ENCODE data around the gene TMPRSS11D. TPM values are rescaled to one million over a fixed set of nuclear protein-coding genes. Genes with fewer than 3 reads are reported as not detected.

The TMPRSS11D gene
- total and polyA plus RNA-seq, 2 of the 4 experiments (the other 2 are of a cell fraction) = not detected

GRCh38 chr4:67910585-67910905, 26.7 kb upstream of the TMPRSS11D start:
- POLR2A ChIA-PET (ENCODE audit: unreplicated experiment) = no interaction called here
- dilution Hi-C loops (cut with HindIII; ENCODE audit: low sequenced_read_pairs, unreplicated experiment) = no loop called here

More at GRCh38 chr4:67910585-67910905, 26.7 kb upstream of the TMPRSS11D start:
- Histone ChIP-seq H3K9me3 (ENCODE audit: control insufficient read depth, insufficient read depth, low read length) (no peaks in the 10 kb centered on the region), H3K4ac (ENCODE audit: low read depth, low read length) (no peak overlapping the region), H2AK9ac (replicated peaks; ENCODE audit: low read depth, low read length, poor library complexity) (no peak overlapping the region), H2BK20ac (ENCODE audit: low read depth, low read length) (no peak overlapping the region), H3K4me3 (ENCODE audit: insufficient read depth, low read depth, low read length) (no peak overlapping the region), H3K79me1 (ENCODE audit: low read depth in 1 of 2, low read length in 2 of 2) (no peaks in the 10 kb centered on the region), H2AK5ac (ENCODE audit: low read depth, low read length) (no peak overlapping the region), H3K4me1 (ENCODE audit: control insufficient read depth, insufficient read depth, low read length) (no peaks in the 10 kb centered on the region), H4K5ac (ENCODE audit: low read depth, low read length) (no peak overlapping the region), H3K18ac (ENCODE audit: low read depth, low read length) (no peak overlapping the region), H3K27me3 (ENCODE audit: control insufficient read depth, insufficient read depth, low read length) (no peaks in the 10 kb centered on the region), H3K23ac (ENCODE audit: low read depth, low read length) (no peak overlapping the region), H3K56ac (ENCODE audit: extremely low read depth, insufficient read depth, low read length) (no peak overlapping the region), H2BK120ac (ENCODE audit: low read depth, low read length) (no peak overlapping the region), H4K91ac (ENCODE audit: insufficient read depth, low read depth, low read length) (no peak overlapping the region), H3K27ac (ENCODE audit: insufficient read depth, low read length) (no peak overlapping the region), H3K9me1 (ENCODE audit: insufficient read depth, low read length) (no peaks in the 10 kb centered on the region), H3K14ac (replicated peaks; ENCODE audit: low read depth, low read length) (no peak overlapping the region), H4K8ac (ENCODE audit: low read depth in 2 of 2, low read length in 2 of 2) (no peak overlapping the region), H2BK15ac (ENCODE audit: low read depth, low read length) (no peak overlapping the region), H4K20me1 (ENCODE audit: insufficient read depth, low read length) (no peaks in the 10 kb centered on the region), H3K9ac (ENCODE audit: low read depth, low read length) (no peak overlapping the region), H3K36me3 (ENCODE audit: control insufficient read depth, insufficient read depth, low read length) (no peaks in the 10 kb centered on the region), H2AFZ (replicated peaks; ENCODE audit: low read length, poor library complexity) (no peak overlapping the region), H2BK5ac (ENCODE audit: low read depth, low read length, poor library complexity, severe bottlenecking) (no peak overlapping the region), H3K4me2 (ENCODE audit: low read depth, low read length) (no peak overlapping the region)
- no peak for TF ChIP-seq RAD21 (IDR thresholded peaks at IDR 0.05; ENCODE audit: low read length)
- TF ChIP-seq SMC3 (IDR thresholded peaks at IDR 0.05; ENCODE audit: low read depth, low read length) = no peak
- no peak for TF ChIP-seq MAFK (IDR thresholded peaks at IDR 0.05; ENCODE audit: low read depth, low read length)
- no peak for TF ChIP-seq POLR2A (IDR thresholded peaks at IDR 0.05; ENCODE audit: low read depth, low read length)
- TF ChIP-seq MAZ (IDR thresholded peaks at IDR 0.05; ENCODE audit: borderline replicate concordance, low read depth, low read length) = no peak
- TF ChIP-seq, protein P1, sequence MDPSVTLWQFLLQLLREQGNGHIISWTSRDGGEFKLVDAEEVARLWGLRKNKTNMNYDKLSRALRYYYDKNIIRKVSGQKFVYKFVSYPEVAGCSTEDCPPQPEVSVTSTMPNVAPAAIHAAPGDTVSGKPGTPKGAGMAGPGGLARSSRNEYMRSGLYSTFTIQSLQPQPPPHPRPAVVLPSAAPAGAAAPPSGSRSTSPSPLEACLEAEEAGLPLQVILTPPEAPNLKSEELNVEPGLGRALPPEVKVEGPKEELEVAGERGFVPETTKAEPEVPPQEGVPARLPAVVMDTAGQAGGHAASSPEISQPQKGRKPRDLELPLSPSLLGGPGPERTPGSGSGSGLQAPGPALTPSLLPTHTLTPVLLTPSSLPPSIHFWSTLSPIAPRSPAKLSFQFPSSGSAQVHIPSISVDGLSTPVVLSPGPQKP (IDR thresholded peaks at IDR 0.05; ENCODE audit: borderline replicate concordance, low read depth, low read length) = no peak
- TF ChIP-seq, protein P2, sequence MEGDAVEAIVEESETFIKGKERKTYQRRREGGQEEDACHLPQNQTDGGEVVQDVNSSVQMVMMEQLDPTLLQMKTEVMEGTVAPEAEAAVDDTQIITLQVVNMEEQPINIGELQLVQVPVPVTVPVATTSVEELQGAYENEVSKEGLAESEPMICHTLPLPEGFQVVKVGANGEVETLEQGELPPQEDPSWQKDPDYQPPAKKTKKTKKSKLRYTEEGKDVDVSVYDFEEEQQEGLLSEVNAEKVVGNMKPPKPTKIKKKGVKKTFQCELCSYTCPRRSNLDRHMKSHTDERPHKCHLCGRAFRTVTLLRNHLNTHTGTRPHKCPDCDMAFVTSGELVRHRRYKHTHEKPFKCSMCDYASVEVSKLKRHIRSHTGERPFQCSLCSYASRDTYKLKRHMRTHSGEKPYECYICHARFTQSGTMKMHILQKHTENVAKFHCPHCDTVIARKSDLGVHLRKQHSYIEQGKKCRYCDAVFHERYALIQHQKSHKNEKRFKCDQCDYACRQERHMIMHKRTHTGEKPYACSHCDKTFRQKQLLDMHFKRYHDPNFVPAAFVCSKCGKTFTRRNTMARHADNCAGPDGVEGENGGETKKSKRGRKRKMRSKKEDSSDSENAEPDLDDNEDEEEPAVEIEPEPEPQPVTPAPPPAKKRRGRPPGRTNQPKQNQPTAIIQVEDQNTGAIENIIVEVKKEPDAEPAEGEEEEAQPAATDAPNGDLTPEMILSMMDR (conservative IDR thresholded peaks at IDR 0.05; ENCODE audit: low read depth, low read length) = no peak
- WGBS, 2 experiments (ENCODE audit: extremely low coverage in 2 of 2, insufficient read length in 1 of 2) = no CpG with 5 or more reads among the region's 1 CpG
- DNase-seq (no peak), ATAC-seq (ENCODE audit: low read depth) (no peak; the same call in 1 of the 2 replicates)
- no TSS peak for BruUV-seq (replicated peaks)
- in situ Hi-C loops (cut with MboI; ENCODE audit: low sequenced_read_pairs) (no loop called here), intact Hi-C loops (cut with micrococcal nuclease) (loop anchor here (1.0 to 5.0 kb wide), 2 partner anchors 38 to 148 kb away; no protein-coding TSS in a partner anchor)
- CTCF ChIA-PET = interaction anchor here (0.7 to 1.8 kb wide), 4 partner anchors 11 to 42 kb away, joined by 3 to 7 read pairs (median 4); no protein-coding TSS in a partner anchor
